C4-2B (cell line): ENCODE measurements around the gene DNAJB1.

Experiments used
- CTCF ChIP-seq: fragments of 450-650 bp; conservative IDR thresholded peaks from 2 replicates; pipeline ENCODE4 v1.5.1; 2017; ENCODE audit warnings: mild to moderate bottlenecking
- ZFX ChIP-seq: fragments of 450-650 bp; IDR thresholded peaks from 2 replicates; pipeline ENCODE4 v1.6.1; 2017

DNA sequence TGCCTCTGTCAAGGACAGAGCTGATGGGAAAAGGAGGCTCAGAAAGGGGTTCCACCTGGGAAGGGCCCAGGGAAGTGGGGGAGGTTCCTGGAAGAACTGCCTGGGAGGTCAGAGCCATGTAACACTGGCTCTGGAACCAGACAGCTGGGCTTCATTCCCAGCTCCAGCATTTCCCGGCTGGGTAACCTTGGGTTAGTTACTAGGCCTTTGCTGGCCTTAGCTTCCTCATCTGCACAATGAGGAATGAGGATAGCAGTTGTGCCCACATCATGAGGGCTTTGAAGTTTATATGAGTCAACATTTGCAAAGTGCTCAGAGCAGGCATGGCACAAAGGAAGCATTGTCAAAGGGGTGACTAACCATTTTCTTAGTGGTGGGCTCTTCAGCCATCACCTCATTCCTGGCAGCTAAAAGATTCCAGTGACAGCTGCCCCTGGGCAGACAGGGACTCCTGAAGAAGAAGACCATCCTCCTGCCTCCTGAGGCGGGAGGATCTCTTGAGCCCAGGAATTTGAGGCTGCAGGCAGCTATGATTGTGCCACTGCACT lies 1.7 kb upstream of the DNAJB1 start:
- TF ChIP-seq CTCF (no peak), ZFX (no peak)
